Subcutaneous abdominal adipose tissue (tissue), 5 donors: ENCODE measurements around the gene MYH11.

Source experiments
- H3K27ac ChIP-seq: one replicate; pipeline ENCODE4 v1.7.0; 2013; ENCODE audit warnings: low read depth, mild to moderate bottlenecking, inconsistent platforms, low read length, moderate library complexity
- H3K27me3 ChIP-seq, 5 donors: one replicate each; pipeline ENCODE4 v1.7.0; 2013; ENCODE audit warnings: low read length in 5 of 5, inconsistent platforms in 1 of 5; ENCODE audit not compliant: control insufficient read depth in 5 of 5, insufficient read depth in 4 of 5
- H3K36me3 ChIP-seq, 5 donors: one replicate each; pipeline ENCODE4 v1.7.0; 2013; ENCODE audit warnings: low read length in 5 of 5; ENCODE audit not compliant: control insufficient read depth in 5 of 5, insufficient read depth in 5 of 5
- H3K4me1 ChIP-seq, 5 donors: one replicate each; pipeline ENCODE4 v1.7.0; 2013; ENCODE audit warnings: low read length in 5 of 5, mild to moderate bottlenecking in 3 of 5, moderate library complexity in 1 of 5; ENCODE audit not compliant: control insufficient read depth in 5 of 5, insufficient read depth in 5 of 5
- H3K4me3 ChIP-seq, 5 donors: one replicate each; pipeline ENCODE4 v1.7.0; 2013; ENCODE audit warnings: low read length in 5 of 5, low read depth in 1 of 5
- H3K9ac ChIP-seq, 5 donors: one replicate each; pipeline ENCODE4 v1.7.0; 2013; ENCODE audit warnings: low read length in 5 of 5, mild to moderate bottlenecking in 4 of 5, moderate library complexity in 3 of 5
- H3K9me3 ChIP-seq, 5 donors: one replicate each; pipeline ENCODE4 v1.7.0; 2013; ENCODE audit warnings: low read length in 5 of 5; ENCODE audit not compliant: control insufficient read depth in 5 of 5
- donor health status: healthy.
- donor health status: healthy.
- donor health status: healthy.
- donor health status: healthy.
- donor health status: healthy.

MYH11 gene

DNA sequence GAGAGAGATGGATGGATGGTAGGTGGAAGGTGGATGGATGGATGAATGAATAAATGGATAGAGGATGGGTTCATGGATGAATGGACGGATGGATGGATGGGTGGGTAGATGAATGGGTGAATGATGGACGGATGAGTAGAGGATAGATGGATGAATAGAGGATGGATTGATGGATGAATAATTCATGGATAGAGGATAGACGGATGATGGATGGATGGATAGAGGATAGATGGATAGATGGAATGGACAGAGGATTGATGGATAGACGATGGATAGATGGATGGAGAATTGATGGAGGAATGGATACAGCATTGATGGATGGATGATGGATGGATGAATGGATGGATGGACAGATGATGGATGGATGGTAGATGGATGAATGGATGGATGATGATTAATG is 91.7 kb downstream of the MYH11 start:
- peaks cover 0 to 6% (median 0%) of the 10 kb centered on the region in 5 donors for H3K27me3 ChIP-seq
- no peaks in the 10 kb centered on the region for H3K9me3 ChIP-seq
- no peak overlapping the region for H3K27ac ChIP-seq
- H3K4me3 ChIP-seq, result no peak overlapping the region
- peaks cover 0 to 5% (median 0%) of the 10 kb centered on the region in 5 donors for H3K4me1 ChIP-seq
- H3K36me3 ChIP-seq, result no peaks in the 10 kb centered on the region
- no peak overlapping the region for H3K9ac ChIP-seq

- no peaks in the 10 kb centered on the region for H3K4me1 ChIP-seq
- H3K27me3 ChIP-seq, result peaks cover 0 to 6% (median 0%) of the 10 kb centered on the region in 5 donors
- no peak overlapping the region for H3K27ac ChIP-seq
- no peaks in the 10 kb centered on the region for H3K36me3 ChIP-seq
- no peaks in the 10 kb centered on the region for H3K9me3 ChIP-seq
- H3K4me3 ChIP-seq, result no peak overlapping the region
- H3K9ac ChIP-seq, result no peak overlapping the region
Observed at GRCh38 chr16:15764112-15764511, 92.7 kb downstream of the MYH11 start.

DNA sequence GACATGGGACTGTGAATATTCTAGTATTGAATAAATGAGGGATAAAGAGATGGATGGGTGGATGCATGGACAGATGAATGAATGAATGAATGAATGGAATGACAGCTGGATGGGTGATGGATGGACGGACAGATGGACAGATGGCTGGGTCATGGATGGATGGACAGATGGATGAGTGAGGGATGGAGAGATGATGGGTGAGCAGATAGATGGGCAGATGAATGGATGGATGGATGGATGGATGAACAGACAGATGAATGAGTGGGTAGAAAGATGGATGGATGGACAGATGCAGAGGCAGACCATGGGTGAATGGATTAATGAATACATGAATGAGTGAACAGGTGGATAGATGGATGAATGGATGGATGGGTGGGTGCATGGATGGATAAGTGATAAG is 96.7 kb downstream of the MYH11 start:
- Histone ChIP-seq H3K9me3 (no peaks in the 10 kb centered on the region), H3K36me3 (no peaks in the 10 kb centered on the region), H3K27ac (no peak overlapping the region), H3K4me3 (no peak overlapping the region), H3K27me3 (peaks cover 0 to 15% (median 4%) of the 10 kb centered on the region in 5 donors), H3K9ac (no peak overlapping the region), H3K4me1 (no peaks in the 10 kb centered on the region)

GRCh38 chr16:15759070-15759469 is 97.8 kb downstream of the MYH11 start:
- no peaks in the 10 kb centered on the region for H3K4me1 ChIP-seq

DNA sequence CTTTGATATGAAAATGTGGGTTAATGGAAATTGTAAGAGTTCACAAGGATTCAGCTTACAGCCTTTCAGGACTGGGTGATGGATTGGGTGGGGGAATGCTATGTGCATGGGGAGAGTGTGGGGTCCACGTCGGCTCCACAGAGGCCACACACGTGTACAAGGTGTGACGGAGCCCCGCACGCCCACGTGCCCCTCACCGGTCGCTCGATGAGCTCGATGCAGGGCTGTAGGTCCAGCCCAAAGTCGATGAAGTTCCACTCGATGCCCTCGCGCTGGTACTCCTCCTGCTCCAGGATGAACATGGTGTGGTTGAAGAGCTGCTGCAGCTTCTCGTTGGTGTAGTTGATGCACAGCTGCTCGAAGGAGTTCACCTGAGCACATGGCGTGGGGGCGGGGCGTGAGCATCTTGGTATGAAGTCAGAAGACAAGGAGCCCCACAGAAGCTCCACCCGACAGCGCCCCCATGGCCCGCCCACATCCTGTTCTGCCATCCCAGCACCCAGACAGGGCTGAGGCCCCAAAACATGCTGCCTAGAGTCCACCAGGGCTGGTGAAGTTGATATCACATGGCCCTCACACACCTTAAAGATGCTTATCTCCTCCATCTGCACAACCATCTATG is 99.1 kb downstream of the MYH11 start:
- Histone ChIP-seq H3K27ac (no peak overlapping the region), H3K9me3 (no peaks in the 10 kb centered on the region), H3K27me3 (peaks cover 0 to 9% (median 3%) of the 10 kb centered on the region in 5 donors), H3K9ac (no peak overlapping the region), H3K4me1 (no peaks in the 10 kb centered on the region), H3K36me3 (no peaks in the 10 kb centered on the region), H3K4me3 (no peak overlapping the region)

More at GRCh38 chr16:15759070-15759469, 97.8 kb downstream of the MYH11 start:
- no peaks in the 10 kb centered on the region for H3K9me3 ChIP-seq
- no peak overlapping the region for H3K27ac ChIP-seq
- H3K9ac ChIP-seq, result no peak overlapping the region
- peaks cover 0 to 15% (median 4%) of the 10 kb centered on the region in 5 donors for H3K27me3 ChIP-seq
- H3K4me3 ChIP-seq, result no peak overlapping the region
- H3K36me3 ChIP-seq, result no peaks in the 10 kb centered on the region

DNA sequence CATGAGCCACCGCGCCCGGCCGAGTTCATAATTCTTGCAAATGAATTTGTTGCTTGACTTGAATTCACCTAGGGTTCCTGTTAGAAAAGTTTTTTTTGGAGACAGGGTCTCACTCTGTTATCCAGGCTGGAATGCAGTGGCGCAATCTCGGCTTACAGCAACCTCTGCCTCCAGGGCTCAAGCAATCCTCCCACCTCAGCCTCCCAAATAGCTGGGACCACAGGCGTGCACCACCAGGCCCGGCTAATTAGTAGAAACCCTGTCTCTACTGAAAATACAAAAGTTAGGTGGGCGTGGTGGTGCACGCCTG is 99.8 kb downstream of the MYH11 start:
- Histone ChIP-seq H3K9me3 (no peaks in the 10 kb centered on the region), H3K9ac (no peak overlapping the region), H3K27ac (no peak overlapping the region), H3K27me3 (peaks cover 0 to 9% (median 0%) of the 10 kb centered on the region in 5 donors), H3K4me1 (no peaks in the 10 kb centered on the region), H3K36me3 (no peaks in the 10 kb centered on the region), H3K4me3 (no peak overlapping the region)

- Histone ChIP-seq H3K27ac (no peak overlapping the region), H3K9ac (no peak overlapping the region), H3K36me3 (no peaks in the 10 kb centered on the region)
Observed at GRCh38 chr16:15754821-15755534, 101.8 kb downstream of the MYH11 start.

GRCh38 chr16:15752717-15753488 is 103.9 kb downstream of the MYH11 start:
- peaks cover 0 to 5% (median 0%) of the 10 kb centered on the region in 5 donors for H3K36me3 ChIP-seq
- H3K27ac ChIP-seq, result no peak overlapping the region
- H3K27me3 ChIP-seq, result peaks cover 0 to 5% (median 0%) of the 10 kb centered on the region in 5 donors
- no peaks in the 10 kb centered on the region for H3K4me1 ChIP-seq
- no peaks in the 10 kb centered on the region for H3K9me3 ChIP-seq
- H3K9ac ChIP-seq, result no peak overlapping the region
- no peak overlapping the region for H3K4me3 ChIP-seq

More at GRCh38 chr16:15754821-15755534, 101.8 kb downstream of the MYH11 start:
- H3K4me3 ChIP-seq, result no peak overlapping the region
- no peaks in the 10 kb centered on the region for H3K4me1 ChIP-seq
- peaks cover 0 to 9% (median 0%) of the 10 kb centered on the region in 5 donors for H3K27me3 ChIP-seq
- no peaks in the 10 kb centered on the region for H3K9me3 ChIP-seq

DNA sequence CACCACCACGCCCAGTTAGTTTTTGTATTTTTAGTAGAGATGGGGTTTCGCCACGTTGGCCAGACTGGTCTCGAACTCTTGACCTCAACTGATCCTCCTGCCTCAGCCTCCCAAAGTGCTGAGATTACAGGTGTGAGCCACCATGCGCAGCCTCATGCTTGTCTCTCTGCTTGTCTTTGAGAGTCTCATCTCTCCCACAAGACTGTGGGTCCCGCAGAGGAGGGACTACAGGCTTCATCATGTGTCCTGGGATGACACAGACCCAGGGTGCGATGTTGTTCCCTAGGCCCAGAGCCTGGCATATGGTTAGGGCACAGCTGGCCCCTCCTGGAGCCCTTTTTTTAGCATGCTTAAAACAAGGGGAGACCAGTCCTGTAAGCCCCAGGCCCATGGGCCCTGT is 104.9 kb downstream of the MYH11 start:
- no peak overlapping the region for H3K27ac ChIP-seq
- no peaks in the 10 kb centered on the region for H3K9me3 ChIP-seq
- H3K4me1 ChIP-seq, result no peaks in the 10 kb centered on the region

DNA sequence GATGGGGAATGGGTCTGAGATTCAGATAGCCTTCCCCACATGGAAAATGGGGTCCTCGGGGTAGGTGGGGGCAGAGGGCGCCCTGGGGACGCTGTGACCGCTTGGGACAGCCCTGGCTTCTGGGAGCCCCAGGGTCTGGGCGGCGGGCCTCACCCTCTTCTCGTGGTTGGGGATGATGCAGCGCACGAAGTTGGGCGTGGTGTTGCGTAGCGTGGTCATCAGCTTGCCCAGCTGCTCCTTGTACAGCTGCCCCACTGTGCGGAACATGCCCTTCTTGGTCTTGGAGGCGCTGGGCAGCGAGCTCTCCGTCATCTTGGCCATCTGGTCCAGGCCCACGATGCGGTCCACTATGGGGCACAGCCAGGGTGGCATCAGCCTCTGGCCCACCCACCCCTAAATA is 106.8 kb downstream of the MYH11 start:
- peaks cover 0 to 2% (median 0%) of the 10 kb centered on the region in 5 donors for H3K4me1 ChIP-seq
- no peak overlapping the region for H3K4me3 ChIP-seq
- H3K9ac ChIP-seq, result no peak overlapping the region
- no peaks in the 10 kb centered on the region for H3K27me3 ChIP-seq
- peaks cover 0 to 9% (median 0%) of the 10 kb centered on the region in 5 donors for H3K36me3 ChIP-seq
- H3K27ac ChIP-seq, result no peak overlapping the region
- no peaks in the 10 kb centered on the region for H3K9me3 ChIP-seq

More for the DNA sequence above, 104.9 kb downstream of the MYH11 start:
- Histone ChIP-seq H3K9ac (no peak overlapping the region), H3K4me3 (no peak overlapping the region), H3K27me3 (peaks cover 0 to 4% (median 0%) of the 10 kb centered on the region in 5 donors), H3K36me3 (peaks cover 0 to 9% (median 0%) of the 10 kb centered on the region in 5 donors)
